NCI-H128 (cell line): ENCODE measurements around the gene COL11A2.

Experiments used
- DNase-seq: peaks from one replicate; lab custom pipeline; 2025; ENCODE audit not compliant: unreplicated experiment; lab: John Stamatoyannopoulos, UW

COL11A2 gene

GRCh38 chr6:33120001-33120400 is 72.3 kb downstream of the COL11A2 start:
- DNase-seq: no peak

GRCh38 chr6:33118525-33119123 is 73.6 kb downstream of the COL11A2 start:
- DNase-seq: peak; percentile 21

- DNase-seq: no peak
Measured at GRCh38 chr6:33117811-33118277, 74.4 kb downstream of the COL11A2 start.

GRCh38 chr6:33116841-33117711 is 75.2 kb downstream of the COL11A2 start:
- DNase-seq: no peak

GRCh38 chr6:33116417-33116816 is 75.8 kb downstream of the COL11A2 start:
- no peak for DNase-seq

- no peak for DNase-seq
Measured at GRCh38 chr6:33114406-33114805, 77.9 kb downstream of the COL11A2 start.

GRCh38 chr6:33113755-33114154 is 78.5 kb downstream of the COL11A2 start:
- no peak for DNase-seq
